Naive thymus-derived CD8-positive, alpha-beta T cell (primary cell): ENCODE results near the gene CDK10. TPM values are rescaled to one million over a fixed set of nuclear protein-coding genes. Genes with fewer than 3 reads are reported as not detected.

Source experiments
- ATAC-seq, 2 donors: fragments of 150-1000 bp; cut with Tn5 transposase in 1 of 2; sonication (Bioruptor Pico), chemical (Tn5 transposase) in 1 of 2; 1 replicate in 1 of 2; 2 replicates in 1 of 2; pipeline ENCODE4 v1.10.0; 2021; ENCODE audit warnings: mild to moderate bottlenecking in 2 of 2, moderate library complexity in 2 of 2
- POLR2A ChIA-PET: fragments of 350-600 bp; sonication (Branson Sonifier 250); formaldehyde crosslinking; loops from one replicate; lab custom pipeline; 2021; ENCODE audit warnings: antibody characterized with exemption; lab: Charles Lee
- DNase-seq, 10 donors: peaks; one replicate each; pipeline versions ENCODE4 v3.0.0 to v3.0.0-alpha.2; 2020 to 2022
- H3K27ac Mint-ChIP-seq, 10 donors: one replicate each; pipeline ENCODE4 v1.8.0; 2020 to 2022; ENCODE audit warnings: mild to moderate bottlenecking in 10 of 10, mixed read lengths in 10 of 10, moderate library complexity in 4 of 10, inconsistent platforms in 1 of 10
- H3K27me3 Mint-ChIP-seq, 5 donors: one replicate each; pipeline ENCODE4 v1.8.0; 2021 to 2022; ENCODE audit warnings: mixed read lengths in 5 of 5
- H3K36me3 Mint-ChIP-seq, 3 donors: one replicate each; pipeline ENCODE4 v1.8.0; 2020 to 2022; ENCODE audit warnings: mixed read lengths in 3 of 3, mild to moderate bottlenecking in 2 of 3, inconsistent platforms in 1 of 3
- H3K4me1 Mint-ChIP-seq, 4 donors: one replicate each; pipeline ENCODE4 v1.8.0; 2021 to 2022; ENCODE audit warnings: mixed read lengths in 4 of 4
- H3K4me3 Mint-ChIP-seq, 10 donors: one replicate each; pipeline ENCODE4 v1.8.0; 2020 to 2022; ENCODE audit warnings: mild to moderate bottlenecking in 10 of 10, mixed read lengths in 10 of 10, moderate library complexity in 6 of 10, inconsistent platforms in 1 of 10
- H3K9me3 Mint-ChIP-seq, 9 donors: one replicate each; pipeline ENCODE4 v1.8.0; 2020 to 2022; ENCODE audit warnings: mixed read lengths in 9 of 9, mild to moderate bottlenecking in 3 of 9, inconsistent platforms in 1 of 9, moderate library complexity in 1 of 9
- polyA plus RNA-seq, 3 donors: library from polyadenylated mRNA; unstranded; fragments of 300-500 nt; fragmentation: Illumina TruSeq; gene quantifications; one replicate each; pipeline ENCODE4 v1.2.3, GENCODE V29; 2021
- total RNA-seq, 8 experiments: library from RNA in 2 of 8; stranded (reverse) in 2 of 8; gene quantifications; one replicate each; pipeline ENCODE4 v1.2.3 and lab custom pipeline; 2021 to 2026

CDK10 gene
- total and polyA plus RNA-seq, 5 experiments from 2014 or later = 25.4 to 135 (median 63.3) TPM

- Mint-ChIP-seq H3K27me3 (no peaks in the 10 kb centered on the region), H3K36me3 (peaks cover 0 to 95% (median 34%) of the 10 kb centered on the region in 3 donors), H3K4me3 (peak overlapping the region in 4 of 10 donors; percentile 17 to 62 (median 28)), H3K27ac (peak overlapping the region in 8 of 10 donors; percentile 33 to 70 (median 56)), H3K4me1 (peaks cover 24 to 86% (median 42%) of the 10 kb centered on the region in 4 donors), H3K9me3 (no peaks in the 10 kb centered on the region)
- POLR2A ChIA-PET = interaction anchor here (0.8 to 14.8 kb wide), 6 partner anchors 6 to 33 kb away, joined by 3 to 235 read pairs (median 5); no protein-coding TSS in a partner anchor
- ATAC-seq (no peak), DNase-seq (no peak)
Measured at GRCh38 chr16:89732142-89732917, 45.8 kb downstream of the CDK10 start.

- Mint-ChIP-seq H3K27me3 (no peaks in the 10 kb centered on the region), H3K4me3 (peak overlapping the region in 1 of 10 donors; percentile 47), H3K27ac (peak overlapping the region in 5 of 10 donors; percentile 35 to 76 (median 61)), H3K36me3 (peaks cover 0 to 95% (median 37%) of the 10 kb centered on the region in 3 donors), H3K9me3 (no peaks in the 10 kb centered on the region), H3K4me1 (peaks cover 25 to 86% (median 42%) of the 10 kb centered on the region in 4 donors)
- no peak for ATAC-seq
- no peak for DNase-seq
- POLR2A ChIA-PET = interaction anchor here (0.8 to 14.8 kb wide), 5 partner anchors 7 to 34 kb away, joined by 3 to 235 read pairs (median 5); no protein-coding TSS in a partner anchor
Measured at GRCh38 chr16:89732918-89733242, 46.4 kb downstream of the CDK10 start.

GRCh38 chr16:89733322-89733721 lies 46.8 kb downstream of the CDK10 start:
- no peaks in the 10 kb centered on the region for H3K9me3 Mint-ChIP-seq
- peak overlapping the region in 1 of 10 donors; percentile 43 for H3K27ac Mint-ChIP-seq
- peaks cover 0 to 95% (median 39%) of the 10 kb centered on the region in 3 donors for H3K36me3 Mint-ChIP-seq
- POLR2A ChIA-PET = interaction anchor here (0.6 to 14.8 kb wide), 7 partner anchors 7 to 50 kb away, joined by 3 to 235 read pairs (median 5); no protein-coding TSS in a partner anchor
- no peak for DNase-seq
- ATAC-seq = no peak
- H3K27me3 Mint-ChIP-seq = no peaks in the 10 kb centered on the region
- H3K4me1 Mint-ChIP-seq = peaks cover 25 to 88% (median 42%) of the 10 kb centered on the region in 4 donors
- H3K4me3 Mint-ChIP-seq = peak overlapping the region in 1 of 10 donors; percentile 47

GRCh38 chr16:89733792-89734191 lies 47.3 kb downstream of the CDK10 start:
- DNase-seq (no peak), ATAC-seq (no peak)
- H3K36me3 Mint-ChIP-seq = peaks cover 0 to 95% (median 43%) of the 10 kb centered on the region in 3 donors
- no peaks in the 10 kb centered on the region for H3K9me3 Mint-ChIP-seq
- H3K27me3 Mint-ChIP-seq = no peaks in the 10 kb centered on the region
- peak overlapping the region in 2 of 10 donors; percentile 15 to 27 for H3K27ac Mint-ChIP-seq
- POLR2A ChIA-PET = interaction anchor here (0.6 to 14.8 kb wide), 7 partner anchors 8 to 50 kb away, joined by 3 to 235 read pairs (median 5); no protein-coding TSS in a partner anchor
- H3K4me3 Mint-ChIP-seq = no peak overlapping the region
- H3K4me1 Mint-ChIP-seq = peaks cover 25 to 89% (median 43%) of the 10 kb centered on the region in 4 donors

GRCh38 chr16:89736554-89736953 lies 50.1 kb downstream of the CDK10 start:
- Mint-ChIP-seq H3K4me1 (peaks cover 23 to 83% (median 40%) of the 10 kb centered on the region in 4 donors), H3K9me3 (no peaks in the 10 kb centered on the region), H3K4me3 (peak overlapping the region in 8 of 10 donors; percentile 29 to 83 (median 60)), H3K27ac (peak overlapping the region in 9 of 10 donors; percentile 25 to 92 (median 79)), H3K36me3 (peaks cover 0 to 96% (median 46%) of the 10 kb centered on the region in 3 donors), H3K27me3 (no peaks in the 10 kb centered on the region)
- ATAC-seq = no peak
- POLR2A ChIA-PET = interaction anchor here (0.6 to 14.8 kb wide), 6 partner anchors 10 to 49 kb away, joined by 3 to 235 read pairs (median 5); partner anchors contain the start of gene SPATA2L
- DNase-seq = no peak

GRCh38 chr16:89737341-89738071 lies 51.0 kb downstream of the CDK10 start:
- Mint-ChIP-seq H3K4me3 (peak overlapping the region; percentile 26 to 83 (median 54)), H3K36me3 (peaks cover 0 to 86% (median 40%) of the 10 kb centered on the region in 3 donors), H3K9me3 (no peaks in the 10 kb centered on the region), H3K4me1 (peaks cover 17 to 75% (median 33%) of the 10 kb centered on the region in 4 donors), H3K27me3 (no peaks in the 10 kb centered on the region), H3K27ac (peak overlapping the region; percentile 60 to 92 (median 82))
- peak; percentile 72 to 88 for ATAC-seq
- peak in 8 of 10 donors; percentile 37 to 79 (median 58) for DNase-seq
- POLR2A ChIA-PET = interaction anchor here (0.9 to 14.8 kb wide), 9 partner anchors 10 to 128 kb away, joined by 3 to 235 read pairs (median 3); partner anchors contain the start of gene SPATA2L

GRCh38 chr16:89738072-89738377 lies 51.5 kb downstream of the CDK10 start:
- POLR2A ChIA-PET = interaction anchor here (0.9 to 14.8 kb wide), 8 partner anchors 12 to 128 kb away, joined by 3 to 235 read pairs (median 4); no protein-coding TSS in a partner anchor
- Mint-ChIP-seq H3K4me1 (peaks cover 14 to 75% (median 32%) of the 10 kb centered on the region in 4 donors), H3K9me3 (no peaks in the 10 kb centered on the region), H3K36me3 (peaks cover 0 to 81% (median 39%) of the 10 kb centered on the region in 3 donors), H3K4me3 (peak overlapping the region in 3 of 10 donors; percentile 41 to 77 (median 62)), H3K27ac (peak overlapping the region in 8 of 10 donors; percentile 60 to 92 (median 81)), H3K27me3 (no peaks in the 10 kb centered on the region)
- DNase-seq (no peak), ATAC-seq (no peak)

- Mint-ChIP-seq H3K4me1 (peaks cover 13 to 76% (median 33%) of the 10 kb centered on the region in 4 donors), H3K4me3 (peak overlapping the region in 3 of 10 donors; percentile 2 to 55 (median 10))
- POLR2A ChIA-PET = interaction anchor here (0.6 to 14.8 kb wide), 9 partner anchors 11 to 135 kb away, joined by 3 to 235 read pairs (median 5); partner anchors contain the start of genes TCF25, VPS9D1 and ZNF276
Measured at GRCh38 chr16:89738538-89739317, 52.2 kb downstream of the CDK10 start.

GRCh38 chr16:89739383-89739782 lies 52.9 kb downstream of the CDK10 start:
- Mint-ChIP-seq H3K27me3 (no peaks in the 10 kb centered on the region), H3K4me1 (peaks cover 11 to 77% (median 33%) of the 10 kb centered on the region in 4 donors), H3K4me3 (peak overlapping the region in 1 of 10 donors; percentile 2), H3K36me3 (peaks cover 0 to 67% (median 31%) of the 10 kb centered on the region in 3 donors), H3K9me3 (no peaks in the 10 kb centered on the region), H3K27ac (peak overlapping the region in 5 of 10 donors; percentile 9 to 63 (median 53))
- POLR2A ChIA-PET = interaction anchor here (1.1 to 14.8 kb wide), 6 partner anchors 11 to 47 kb away, joined by 3 to 235 read pairs (median 6); partner anchors contain the start of genes VPS9D1 and ZNF276
- no peak for DNase-seq
- no peak for ATAC-seq

More at GRCh38 chr16:89738538-89739317, 52.2 kb downstream of the CDK10 start:
- H3K27me3 Mint-ChIP-seq = no peaks in the 10 kb centered on the region
- H3K27ac Mint-ChIP-seq = peak overlapping the region in 4 of 10 donors; percentile 41 to 86 (median 48)
- ATAC-seq (no peak), DNase-seq (no peak)
- peaks cover 0 to 74% (median 36%) of the 10 kb centered on the region in 3 donors for H3K36me3 Mint-ChIP-seq
- no peaks in the 10 kb centered on the region for H3K9me3 Mint-ChIP-seq

GRCh38 chr16:89741342-89742014 lies 55.0 kb downstream of the CDK10 start:
- POLR2A ChIA-PET = interaction anchor here (0.6 to 14.8 kb wide), 11 partner anchors 9 to 207 kb away, joined by 3 to 235 read pairs (median 10); partner anchors contain the start of genes CDK10, VPS9D1 and ZNF276
- Mint-ChIP-seq H3K27ac (peak overlapping the region; percentile 43 to 92 (median 68)), H3K4me1 (peaks cover 8 to 73% (median 30%) of the 10 kb centered on the region in 4 donors), H3K36me3 (peaks cover 0 to 46% (median 23%) of the 10 kb centered on the region in 3 donors), H3K4me3 (no peak overlapping the region), H3K9me3 (no peaks in the 10 kb centered on the region), H3K27me3 (no peaks in the 10 kb centered on the region)
- DNase-seq = no peak
- peak in 1 of 2 donors; percentile 9 for ATAC-seq
